IMR-90 (cell line): ENCODE results near the gene FAM20C. TPM values are rescaled to one million over a fixed set of nuclear protein-coding genes. Genes with fewer than 3 reads are reported as not detected.

ENCODE experiments used
- ATAC-seq: fragments of 200-7000 bp; cut with Tn5 transposase; 2 replicates; pipeline ENCODE4 v1.9.1; 2020; ENCODE audit warnings: low read depth, mild to moderate bottlenecking, moderate library complexity
- BruUV-seq: library from RNA; stranded (reverse); fragments of 400-500 nt; replicated peaks from 2 replicates; lab custom pipeline; 2021; lab: Mats Ljungman, UMichigan
- CTCF ChIA-PET: fragments of 300-600 bp; formaldehyde crosslinking; extraction: SDS; loops from one replicate; lab custom pipeline; 2021; ENCODE audit warnings: antibody characterized with exemption; lab: Yijun Ruan, JAX
- POLR2A ChIA-PET: fragments of 300-600 bp; sonication (Branson Sonifier 250); formaldehyde crosslinking; loops from one replicate; lab custom pipeline; 2022; ENCODE audit warnings: antibody characterized with exemption; ENCODE audit not compliant: unreplicated experiment; lab: Charles Lee
- DNase-seq: peaks from one replicate; pipeline ENCODE4 v3.0.0; 2013
- H2AFZ ChIP-seq: replicated peaks from 2 replicates; pipeline ENCODE3; 2013; ENCODE audit warnings: low read length, mild to moderate bottlenecking; ENCODE audit not compliant: poor library complexity
- H2AK5ac ChIP-seq: 2 replicates; pipeline ENCODE4 v1.6.1; 2013; ENCODE audit warnings: low read depth, low read length, inconsistent platforms
- H2AK9ac ChIP-seq: replicated peaks from 2 replicates; pipeline ENCODE3; 2013; ENCODE audit warnings: mild to moderate bottlenecking, low read depth, low read length, moderate library complexity; ENCODE audit not compliant: poor library complexity
- H2BK120ac ChIP-seq: 2 replicates; pipeline ENCODE4 v1.6.1; 2013; ENCODE audit warnings: low read depth, low read length, inconsistent platforms
- H2BK15ac ChIP-seq: 3 replicates; pipeline ENCODE4 v1.6.1; 2013; ENCODE audit warnings: low read depth, low read length, inconsistent platforms
- H2BK20ac ChIP-seq: 2 replicates; pipeline ENCODE4 v1.6.1; 2013; ENCODE audit warnings: low read depth, mild to moderate bottlenecking, inconsistent platforms, low read length, moderate library complexity
- H2BK5ac ChIP-seq: 2 replicates; pipeline ENCODE4 v1.6.1; 2013; ENCODE audit warnings: mild to moderate bottlenecking, low read depth, low read length, inconsistent platforms; ENCODE audit not compliant: poor library complexity, severe bottlenecking
- H3K14ac ChIP-seq: replicated peaks from 2 replicates; pipeline ENCODE4 v1.6.1; 2013; ENCODE audit warnings: low read depth, low read length, inconsistent platforms
- H3K18ac ChIP-seq: 2 replicates; pipeline ENCODE4 v1.6.1; 2013; ENCODE audit warnings: low read depth, low read length, control low read depth
- H3K23ac ChIP-seq: 2 replicates; pipeline ENCODE4 v1.6.1; 2013; ENCODE audit warnings: low read depth, low read length, inconsistent platforms
- H3K27ac ChIP-seq: 2 replicates; pipeline ENCODE4 v1.5.1; 2013; ENCODE audit warnings: mild to moderate bottlenecking, control low read depth, low read length; ENCODE audit not compliant: insufficient read depth
- H3K27me3 ChIP-seq: 2 replicates; pipeline ENCODE4 v1.6.1; 2013; ENCODE audit warnings: low read length; ENCODE audit not compliant: control insufficient read depth, insufficient read depth
- H3K36me3 ChIP-seq: 2 replicates; pipeline ENCODE4 v1.6.1; 2013; ENCODE audit warnings: low read length, mixed read lengths; ENCODE audit not compliant: control insufficient read depth, insufficient read depth
- H3K4ac ChIP-seq: 2 replicates; pipeline ENCODE4 v1.6.1; 2013; ENCODE audit warnings: low read depth, low read length, inconsistent platforms
- H3K4me1 ChIP-seq: 2 replicates; pipeline ENCODE4 v1.6.1; 2013; ENCODE audit warnings: low read length, mixed read lengths; ENCODE audit not compliant: control insufficient read depth, insufficient read depth
- H3K4me2 ChIP-seq: 2 replicates; pipeline ENCODE4 v1.6.1; 2013; ENCODE audit warnings: low read depth, mild to moderate bottlenecking, control low read depth, low read length, moderate library complexity
- H3K4me3 ChIP-seq: 2 replicates; pipeline ENCODE4 v1.5.1; 2013; ENCODE audit warnings: low read depth, mild to moderate bottlenecking, control low read depth, low read length, moderate library complexity; ENCODE audit not compliant: insufficient read depth
- H3K56ac ChIP-seq: 2 replicates; pipeline ENCODE4 v1.6.1; 2013; ENCODE audit warnings: low read length, inconsistent platforms; ENCODE audit not compliant: insufficient read depth; ENCODE audit errors: extremely low read depth
- H3K79me1 ChIP-seq, 2 experiments: 2 replicates each; pipeline ENCODE4 v1.6.1; 2013; ENCODE audit warnings: low read length in 2 of 2, inconsistent platforms in 1 of 2, low read depth in 1 of 2
- H3K9ac ChIP-seq: 2 replicates; pipeline ENCODE4 v1.6.1; 2013; ENCODE audit warnings: low read depth, low read length, control low read depth
- H3K9me1 ChIP-seq: 2 replicates; pipeline ENCODE4 v1.6.1; 2013; ENCODE audit warnings: low read length, inconsistent platforms; ENCODE audit not compliant: insufficient read depth
- H3K9me3 ChIP-seq: 2 replicates; pipeline ENCODE4 v1.6.1; 2013; ENCODE audit warnings: low read length; ENCODE audit not compliant: control insufficient read depth, insufficient read depth
- H4K20me1 ChIP-seq: 2 replicates; pipeline ENCODE4 v1.6.1; 2013; ENCODE audit warnings: low read length, inconsistent platforms; ENCODE audit not compliant: insufficient read depth
- H4K5ac ChIP-seq: 2 replicates; pipeline ENCODE4 v1.6.1; 2013; ENCODE audit warnings: mild to moderate bottlenecking, low read depth, low read length, control low read depth
- H4K8ac ChIP-seq, 2 experiments: 2 replicates each; pipeline ENCODE4 v1.6.1; 2013; ENCODE audit warnings: low read depth in 2 of 2, low read length in 2 of 2, control low read depth in 1 of 2, inconsistent platforms in 1 of 2
- H4K91ac ChIP-seq: 2 replicates; pipeline ENCODE4 v1.6.1; 2013; ENCODE audit warnings: low read depth, low read length, inconsistent platforms; ENCODE audit not compliant: insufficient read depth
- BHLHE40 ChIP-seq: fragments of 150-350 bp; IDR thresholded peaks from 2 replicates; pipeline ENCODE4 v1.6.1; 2016; ENCODE audit warnings: mild to moderate bottlenecking, low read depth, low read length
- CEBPB ChIP-seq: IDR thresholded peaks from 2 replicates; pipeline ENCODE4 v1.6.1; 2012; ENCODE audit warnings: low read depth, low read length, improper control_type of control experiment
- CHD1 ChIP-seq: IDR thresholded peaks from 2 replicates; pipeline ENCODE4 v1.6.1; 2012; ENCODE audit warnings: low read depth, low read length, improper control_type of control experiment
- FOS ChIP-seq: fragments of 150-350 bp; IDR thresholded peaks from 2 replicates; pipeline ENCODE4 v1.6.1; 2016; ENCODE audit warnings: low read depth, low read length
- MAFK ChIP-seq: IDR thresholded peaks from 2 replicates; pipeline ENCODE4 v1.6.1; 2012; ENCODE audit warnings: low read depth, low read length, improper control_type of control experiment
- NFE2L2 ChIP-seq: fragments of 150-350 bp; IDR thresholded peaks from 2 replicates; pipeline ENCODE4 v1.6.1; 2016; ENCODE audit warnings: low read depth, mild to moderate bottlenecking, low read length
- RAD21 ChIP-seq: IDR thresholded peaks from 2 replicates; pipeline ENCODE4 v1.6.1; 2012; ENCODE audit warnings: low read length, improper control_type of control experiment
- RFX5 ChIP-seq: IDR thresholded peaks from 2 replicates; pipeline ENCODE4 v1.8.0; 2012; ENCODE audit warnings: low read depth, mild to moderate bottlenecking, low read length, moderate library complexity
- SMC3 ChIP-seq: fragments of 150-350 bp; IDR thresholded peaks from 2 replicates; pipeline ENCODE4 v1.6.1; 2016; ENCODE audit warnings: low read depth, mild to moderate bottlenecking, antibody characterized with exemption, low read length, moderate library complexity
- WGBS, 2 experiments: methylation state at CpG; one replicate each; pipeline versions ENCODE4 v1.1.5 to v1.1.7; 2013; ENCODE audit warnings: missing lambda C conversion rate in 2 of 2; ENCODE audit not compliant: insufficient read length in 1 of 2; ENCODE audit errors: extremely low coverage in 2 of 2; 5-methylcytosine and 5-hydroxymethylcytosine counted together
- dilution Hi-C: fragments of 300-500 bp; cut with HindIII; formaldehyde crosslinking; loops from one replicate; pipeline ENCODE4 v1.14.3; 2018; ENCODE audit warnings: low sequenced_read_pairs; ENCODE audit not compliant: unreplicated experiment
- in situ Hi-C: fragments of 300-500 bp; cut with MboI; formaldehyde crosslinking; loops from 3 replicates; pipeline ENCODE4 v1.14.3; 2019; ENCODE audit warnings: low sequenced_read_pairs, inconsistent platforms, mixed read lengths
- intact Hi-C: fragments of 100-400 bp; cut with micrococcal nuclease; formaldehyde crosslinking; loops from 2 replicates; pipeline ENCODE4 v1.10.0; 2022
- polyA plus RNA-seq, 3 experiments: library from polyadenylated mRNA; depleted of rRNA; stranded (reverse); fragments of >200 nt; gene quantifications; 2 replicates each; pipeline ENCODE4 v1.2.3, GENCODE V29; 2012; ENCODE audit warnings: low replicate concordance in 1 of 3
- total RNA-seq: library from RNA; depleted of rRNA; stranded (reverse); fragments of >200 nt; gene quantifications from 2 replicates; pipeline ENCODE4 v1.2.3, GENCODE V29; 2012
- TF ChIP-seq, protein P1 (sequence below): fragments of 150-350 bp; IDR thresholded peaks from 2 replicates; pipeline ENCODE4 v1.6.1; 2017; ENCODE audit warnings: mild to moderate bottlenecking, antibody characterized with exemption, low read length, low read depth
- TF ChIP-seq, protein P2 (sequence below): conservative IDR thresholded peaks from 2 replicates; pipeline ENCODE4 v1.5.1; 2012; ENCODE audit warnings: mild to moderate bottlenecking, low read depth, low read length, improper control_type of control experiment

The FAM20C gene
- total and polyA plus RNA-seq, 2 of the 4 experiments (the other 2 are of a cell fraction): 7.7 to 36.6 TPM

DNA sequence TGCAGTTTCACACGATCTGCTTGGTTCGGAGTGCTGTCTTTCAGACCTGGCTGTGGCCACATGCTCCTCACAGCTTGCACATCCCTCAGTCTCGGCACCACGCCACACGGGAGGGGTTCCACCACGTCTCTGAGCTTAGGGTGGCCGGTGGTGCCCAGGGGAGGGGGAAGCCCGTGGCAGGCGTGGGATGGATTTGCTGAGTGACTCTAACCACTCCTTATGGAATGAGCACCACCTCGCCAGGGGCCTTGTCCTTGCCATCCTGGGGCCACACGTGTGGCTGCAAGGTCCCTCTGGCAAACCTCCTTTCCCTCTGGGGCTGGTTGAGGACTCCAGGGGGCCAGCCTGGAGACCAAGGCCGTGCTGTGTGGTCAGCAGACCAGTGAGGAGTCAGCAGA lies 29.1 kb upstream of the FAM20C start:
- Histone ChIP-seq H2BK5ac (no peak overlapping the region), H2AFZ (no peak overlapping the region), H2BK20ac (no peak overlapping the region), H3K4me1 (0 out of 2 replicates have a peak, but pooled peaks cover 2% of the 10 kb centered on the region), H2BK120ac (no peak overlapping the region), H3K79me1 (no peaks in the 10 kb centered on the region), H4K91ac (no peak overlapping the region), H3K27ac (no peak overlapping the region), H3K56ac (no peak overlapping the region), H3K36me3 (no peaks in the 10 kb centered on the region), H3K23ac (no peak overlapping the region), H3K4me2 (no peak overlapping the region), H4K5ac (no peak overlapping the region), H3K9me1 (no peaks in the 10 kb centered on the region), H3K4me3 (no peak overlapping the region), H3K9ac (no peak overlapping the region), H4K20me1 (no peaks in the 10 kb centered on the region), H2AK9ac (no peak overlapping the region), H3K18ac (no peak overlapping the region), H3K27me3 (peaks cover 34% of the 10 kb centered on the region), H2AK5ac (no peak overlapping the region), H4K8ac (no peak overlapping the region), H3K14ac (no peak overlapping the region), H3K4ac (no peak overlapping the region), H2BK15ac (no peak overlapping the region), H3K9me3 (no peaks in the 10 kb centered on the region)
- TF ChIP-seq, protein P1, sequence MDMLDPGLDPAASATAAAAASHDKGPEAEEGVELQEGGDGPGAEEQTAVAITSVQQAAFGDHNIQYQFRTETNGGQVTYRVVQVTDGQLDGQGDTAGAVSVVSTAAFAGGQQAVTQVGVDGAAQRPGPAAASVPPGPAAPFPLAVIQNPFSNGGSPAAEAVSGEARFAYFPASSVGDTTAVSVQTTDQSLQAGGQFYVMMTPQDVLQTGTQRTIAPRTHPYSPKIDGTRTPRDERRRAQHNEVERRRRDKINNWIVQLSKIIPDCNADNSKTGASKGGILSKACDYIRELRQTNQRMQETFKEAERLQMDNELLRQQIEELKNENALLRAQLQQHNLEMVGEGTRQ: no peak
- TF ChIP-seq CHD1 (no peak), FOS (no peak), RFX5 (no peak), NFE2L2 (no peak), CEBPB (no peak), BHLHE40 (no peak), MAFK (no peak), SMC3 (no peak), RAD21 (no peak)
- TF ChIP-seq, protein P2, sequence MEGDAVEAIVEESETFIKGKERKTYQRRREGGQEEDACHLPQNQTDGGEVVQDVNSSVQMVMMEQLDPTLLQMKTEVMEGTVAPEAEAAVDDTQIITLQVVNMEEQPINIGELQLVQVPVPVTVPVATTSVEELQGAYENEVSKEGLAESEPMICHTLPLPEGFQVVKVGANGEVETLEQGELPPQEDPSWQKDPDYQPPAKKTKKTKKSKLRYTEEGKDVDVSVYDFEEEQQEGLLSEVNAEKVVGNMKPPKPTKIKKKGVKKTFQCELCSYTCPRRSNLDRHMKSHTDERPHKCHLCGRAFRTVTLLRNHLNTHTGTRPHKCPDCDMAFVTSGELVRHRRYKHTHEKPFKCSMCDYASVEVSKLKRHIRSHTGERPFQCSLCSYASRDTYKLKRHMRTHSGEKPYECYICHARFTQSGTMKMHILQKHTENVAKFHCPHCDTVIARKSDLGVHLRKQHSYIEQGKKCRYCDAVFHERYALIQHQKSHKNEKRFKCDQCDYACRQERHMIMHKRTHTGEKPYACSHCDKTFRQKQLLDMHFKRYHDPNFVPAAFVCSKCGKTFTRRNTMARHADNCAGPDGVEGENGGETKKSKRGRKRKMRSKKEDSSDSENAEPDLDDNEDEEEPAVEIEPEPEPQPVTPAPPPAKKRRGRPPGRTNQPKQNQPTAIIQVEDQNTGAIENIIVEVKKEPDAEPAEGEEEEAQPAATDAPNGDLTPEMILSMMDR: no peak
- DNase-seq: no peak
- in situ Hi-C loops: no loop called here
- ChIA-PET POLR2A (no interaction called here), CTCF (no interaction called here)
- WGBS, 2 experiments: 80% methylated on average over 1 of the region's 12 CpGs; no CpG with 5 or more reads in 1 of the 2 experiments
- dilution Hi-C loops: no loop called here
- ATAC-seq: no peak
- intact Hi-C loops: no loop called here
- BruUV-seq: no TSS peak
